ENCODE results near the gene NLRC5. TPM values are rescaled to one million over a fixed set of nuclear protein-coding genes. Genes with fewer than 3 reads are reported as not detected.

Gene NLRC5, protein sequence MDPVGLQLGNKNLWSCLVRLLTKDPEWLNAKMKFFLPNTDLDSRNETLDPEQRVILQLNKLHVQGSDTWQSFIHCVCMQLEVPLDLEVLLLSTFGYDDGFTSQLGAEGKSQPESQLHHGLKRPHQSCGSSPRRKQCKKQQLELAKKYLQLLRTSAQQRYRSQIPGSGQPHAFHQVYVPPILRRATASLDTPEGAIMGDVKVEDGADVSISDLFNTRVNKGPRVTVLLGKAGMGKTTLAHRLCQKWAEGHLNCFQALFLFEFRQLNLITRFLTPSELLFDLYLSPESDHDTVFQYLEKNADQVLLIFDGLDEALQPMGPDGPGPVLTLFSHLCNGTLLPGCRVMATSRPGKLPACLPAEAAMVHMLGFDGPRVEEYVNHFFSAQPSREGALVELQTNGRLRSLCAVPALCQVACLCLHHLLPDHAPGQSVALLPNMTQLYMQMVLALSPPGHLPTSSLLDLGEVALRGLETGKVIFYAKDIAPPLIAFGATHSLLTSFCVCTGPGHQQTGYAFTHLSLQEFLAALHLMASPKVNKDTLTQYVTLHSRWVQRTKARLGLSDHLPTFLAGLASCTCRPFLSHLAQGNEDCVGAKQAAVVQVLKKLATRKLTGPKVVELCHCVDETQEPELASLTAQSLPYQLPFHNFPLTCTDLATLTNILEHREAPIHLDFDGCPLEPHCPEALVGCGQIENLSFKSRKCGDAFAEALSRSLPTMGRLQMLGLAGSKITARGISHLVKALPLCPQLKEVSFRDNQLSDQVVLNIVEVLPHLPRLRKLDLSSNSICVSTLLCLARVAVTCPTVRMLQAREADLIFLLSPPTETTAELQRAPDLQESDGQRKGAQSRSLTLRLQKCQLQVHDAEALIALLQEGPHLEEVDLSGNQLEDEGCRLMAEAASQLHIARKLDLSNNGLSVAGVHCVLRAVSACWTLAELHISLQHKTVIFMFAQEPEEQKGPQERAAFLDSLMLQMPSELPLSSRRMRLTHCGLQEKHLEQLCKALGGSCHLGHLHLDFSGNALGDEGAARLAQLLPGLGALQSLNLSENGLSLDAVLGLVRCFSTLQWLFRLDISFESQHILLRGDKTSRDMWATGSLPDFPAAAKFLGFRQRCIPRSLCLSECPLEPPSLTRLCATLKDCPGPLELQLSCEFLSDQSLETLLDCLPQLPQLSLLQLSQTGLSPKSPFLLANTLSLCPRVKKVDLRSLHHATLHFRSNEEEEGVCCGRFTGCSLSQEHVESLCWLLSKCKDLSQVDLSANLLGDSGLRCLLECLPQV (N-terminal part only)
- total RNA-seq (2022; extraction: Qiagen RNA extraction): 2.6 to 4.5 TPM (median 3.7 TPM) in 5 replicates

DNA sequence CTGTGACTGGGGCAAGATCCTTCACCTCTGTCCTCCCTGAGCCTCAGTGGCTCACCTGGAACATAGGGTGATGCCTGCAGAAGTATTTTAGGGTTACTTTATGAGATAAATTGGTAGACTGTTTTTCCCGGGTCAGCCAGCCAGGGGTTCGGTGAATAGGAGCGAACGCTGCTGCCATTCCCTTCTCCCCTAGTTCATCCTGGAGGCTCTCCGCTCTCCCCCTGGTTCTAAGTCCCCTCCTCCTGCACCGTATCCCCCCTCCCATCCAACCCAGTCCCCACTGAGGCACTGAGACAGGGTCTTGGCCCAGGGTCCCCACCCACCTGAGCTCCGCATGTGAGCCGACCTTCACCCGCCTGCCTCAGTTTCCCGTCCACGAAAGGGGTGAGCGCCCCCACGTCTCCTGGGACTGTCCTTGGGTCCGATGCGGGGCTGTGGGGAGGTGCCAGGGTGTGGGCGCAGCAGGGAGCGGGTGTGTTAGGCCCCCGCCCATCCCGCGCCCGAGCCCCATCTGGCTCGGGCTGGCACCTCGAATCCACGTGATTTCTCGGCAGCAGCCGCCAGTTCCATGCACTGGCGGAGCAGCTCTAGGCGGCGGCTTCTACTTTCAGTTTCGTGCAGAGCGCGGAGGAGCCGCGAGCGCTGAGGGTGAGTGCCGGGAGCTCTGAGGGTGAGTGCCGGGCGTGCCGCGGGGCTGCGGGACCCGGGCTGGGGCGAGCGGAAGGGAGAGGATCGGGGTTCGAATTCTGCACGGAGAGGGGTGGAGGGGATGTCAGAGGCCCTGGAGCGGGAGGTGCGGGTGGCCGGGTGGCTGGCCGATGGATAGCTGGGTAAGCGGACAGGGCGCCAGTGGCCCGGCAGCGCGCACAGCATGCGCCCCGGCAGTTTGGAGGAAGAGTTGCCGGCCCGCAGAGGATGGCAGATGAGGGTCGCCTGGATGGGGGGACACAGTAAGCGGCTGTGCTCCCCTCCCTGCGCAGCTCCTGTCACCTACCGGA is at the start of gene NLRC5:
TSS of gene NLRC5 (plus strand) at position 610 of the 998 bp plus-strand sequence. CDS start 31,156 bp downstream, outside the sequence.

DNA sequence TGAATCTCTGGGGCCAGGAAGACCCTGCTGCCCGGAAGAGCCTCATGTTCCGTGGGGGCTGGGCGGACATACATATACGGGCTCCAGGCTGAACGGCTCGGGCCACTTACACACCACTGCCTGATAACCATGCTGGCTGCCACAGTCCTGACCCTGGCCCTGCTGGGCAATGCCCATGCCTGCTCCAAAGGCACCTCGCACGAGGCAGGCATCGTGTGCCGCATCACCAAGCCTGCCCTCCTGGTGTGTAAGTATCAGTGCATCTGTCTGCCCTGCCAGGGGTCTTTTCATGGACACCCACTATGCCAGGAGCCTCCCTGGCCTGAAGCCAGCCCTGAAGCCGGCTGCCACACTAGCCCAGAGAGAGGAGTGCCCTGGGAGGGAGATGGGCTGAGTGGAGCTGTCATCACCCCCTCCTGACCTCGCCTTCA is 27.5 kb upstream of the NLRC5 start, which contains the start of gene CETP:
TSS of gene CETP (plus strand) at position 100 of the 431 bp plus-strand sequence. CDS start at position 130, 30 bp downstream.

DNA sequence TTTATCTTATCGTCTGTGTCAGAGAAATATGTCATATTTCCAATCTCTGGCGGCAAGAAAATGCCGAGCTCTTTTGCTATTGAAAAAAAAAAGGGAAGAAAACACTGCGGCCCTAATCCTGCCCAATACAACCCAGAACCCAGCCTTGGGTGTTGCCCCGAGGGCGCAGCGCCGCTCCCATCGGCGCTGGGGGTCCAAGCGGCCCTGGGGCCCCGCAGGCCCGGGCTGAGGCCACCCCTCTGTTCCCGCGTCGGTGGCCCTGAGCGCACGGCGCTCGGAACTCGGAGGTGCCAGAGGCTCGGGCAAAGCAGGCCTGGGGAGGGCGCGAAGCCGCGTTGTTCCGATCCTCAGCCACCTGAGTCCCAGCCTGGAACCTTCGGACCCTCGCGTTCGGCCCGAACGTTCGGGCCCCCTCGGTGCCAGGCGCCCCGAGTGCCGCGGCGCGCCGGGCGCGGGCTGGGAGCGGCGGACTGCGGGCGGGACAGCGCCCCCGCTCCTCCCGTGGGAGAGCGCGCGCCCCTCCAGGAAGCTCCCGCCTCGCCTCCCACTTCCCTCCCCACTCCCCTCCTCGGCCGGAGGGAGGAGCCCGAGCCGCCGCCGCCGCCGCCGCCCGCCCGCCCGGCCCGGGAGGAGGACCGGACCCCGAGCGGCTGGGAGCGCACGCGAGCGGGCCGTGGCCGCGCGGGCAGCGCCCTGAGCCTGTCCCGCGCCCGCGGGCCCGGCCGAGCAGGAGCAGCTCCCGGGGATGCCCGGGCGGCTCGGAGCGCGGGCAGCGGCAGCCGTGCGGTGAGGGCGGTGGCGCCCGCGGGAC is 102.8 kb downstream of the NLRC5 start, which contains the start of gene CPNE2:
TSS of gene CPNE2 (plus strand) at position 609 of the 811 bp plus-strand sequence. CDS start 18,160 bp downstream, outside the sequence.

Other genes starting within 250 kb of the NLRC5 start
- 0.02 TPM in 1 of 5 replicates, not detected in the others for gene SLC12A3, start 124.3 kb upstream of the NLRC5 start, total RNA-seq (2022; extraction: Qiagen RNA extraction)
- 80.5 to 104 TPM (median 84.9 TPM) in 5 replicates for gene HERPUD1, start 57.4 kb upstream of the NLRC5 start, total RNA-seq (2022; extraction: Qiagen RNA extraction)
- gene CETP, start 27.6 kb upstream of the NLRC5 start, total RNA-seq (2022; extraction: Qiagen RNA extraction): 0.05 TPM in 1 of 5 replicates, not detected in the others
- 38.0 to 52.0 TPM (median 47.1 TPM) in 5 replicates for gene CPNE2, start 103.0 kb downstream of the NLRC5 start, total RNA-seq (2022; extraction: Qiagen RNA extraction)
- gene PSME3IP1, start 196.5 kb downstream of the NLRC5 start, total RNA-seq (2022; extraction: Qiagen RNA extraction): 87.8 to 119 TPM (median 90.6 TPM) in 5 replicates
- 23.3 to 31.9 TPM (median 26.2 TPM) in 5 replicates for gene RSPRY1, start 196.8 kb downstream of the NLRC5 start, total RNA-seq (2022; extraction: Qiagen RNA extraction)